Activated T-helper 9 cell treated with anti-CD3 and anti-CD28 coated beads, Interleukin-2, amount 50 U/mL, for 16 hours (primary cell): ENCODE results near the gene PPP1R14C.

Experiments
- DNase-seq: peaks from one replicate; pipeline ENCODE4 v3.0.0-alpha.2; 2020; ENCODE audit warnings: low read depth

The PPP1R14C gene

DNA sequence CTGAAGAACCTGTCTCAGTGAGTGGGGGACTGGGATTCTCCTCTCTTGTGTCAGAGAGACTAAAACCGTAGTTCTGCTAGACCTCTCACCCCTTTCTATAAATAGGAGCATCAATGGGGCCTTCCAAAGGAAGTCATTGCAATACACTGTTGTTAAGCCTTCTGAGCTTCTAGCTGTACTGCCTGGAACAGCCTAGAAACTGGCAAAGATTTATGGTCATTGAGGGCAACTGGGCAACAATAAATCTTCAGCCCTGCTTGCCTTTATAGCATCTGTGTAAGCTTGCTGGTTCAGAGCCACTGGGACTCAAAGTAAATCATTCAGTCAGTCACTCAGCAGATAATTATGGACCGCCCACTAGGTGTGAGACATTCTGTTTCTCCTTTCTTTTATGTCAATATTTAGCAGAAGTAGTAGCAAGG lies 53.2 kb downstream of the PPP1R14C start:
- no peak for DNase-seq

DNA sequence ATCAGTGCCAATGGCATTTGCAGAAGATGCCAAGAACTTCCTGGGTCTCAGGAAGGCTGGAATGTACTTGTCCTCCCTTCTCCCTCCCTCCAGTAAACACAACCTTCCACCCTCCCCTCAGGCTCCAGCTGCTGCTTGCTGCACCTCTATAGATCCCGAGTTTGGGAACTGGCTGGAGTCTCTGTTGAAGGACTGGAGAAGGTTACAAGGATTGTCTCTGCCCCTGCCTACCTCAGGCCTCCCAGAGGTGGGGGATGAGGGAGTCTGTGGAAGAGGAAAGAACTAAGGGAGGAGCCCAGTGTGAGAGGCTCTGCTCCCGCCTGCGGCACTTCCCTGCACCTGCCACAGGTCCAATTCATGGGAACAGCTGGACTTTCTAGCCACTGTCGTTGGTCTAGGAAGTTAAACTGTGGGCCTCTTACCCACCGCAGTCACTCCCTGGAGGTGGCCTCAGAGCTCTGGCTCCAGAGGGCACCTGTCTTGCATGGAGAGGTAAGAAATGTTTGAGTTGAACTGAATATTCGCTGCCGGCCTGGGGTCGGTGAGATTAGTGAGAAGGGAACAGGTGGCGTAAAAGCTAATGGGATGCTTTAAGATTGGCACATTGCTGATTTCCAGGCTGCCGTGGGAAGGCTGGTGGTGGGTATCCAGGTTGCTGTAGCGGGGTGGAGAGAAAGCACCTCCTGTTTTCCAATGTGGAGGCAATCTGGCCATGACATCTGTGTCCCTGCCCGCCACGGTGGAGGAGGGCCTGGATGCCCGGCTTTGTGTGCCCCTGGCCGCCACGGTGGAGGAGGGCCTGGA lies 54.3 kb downstream of the PPP1R14C start:
- no peak for DNase-seq

DNA sequence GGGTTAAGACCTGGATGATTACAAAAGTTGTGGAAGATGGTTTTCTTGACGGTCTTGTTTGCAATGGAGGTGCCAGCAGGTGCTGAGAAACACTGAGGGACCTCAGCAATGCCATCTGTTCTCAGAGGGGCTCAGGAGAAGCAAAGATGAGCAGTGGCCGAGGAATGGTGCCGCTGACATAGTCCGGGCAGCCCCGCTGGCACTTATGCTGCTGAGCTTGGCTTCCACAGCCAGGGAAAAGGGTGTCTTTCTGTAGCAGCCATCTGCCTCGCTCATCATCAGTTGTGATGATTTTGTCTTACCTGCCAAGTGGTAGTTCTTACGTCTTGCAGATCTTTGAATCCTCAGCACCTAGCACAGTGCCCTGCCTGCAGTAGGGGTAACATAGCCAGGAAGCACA lies 55.7 kb downstream of the PPP1R14C start:
- no peak for DNase-seq

DNA sequence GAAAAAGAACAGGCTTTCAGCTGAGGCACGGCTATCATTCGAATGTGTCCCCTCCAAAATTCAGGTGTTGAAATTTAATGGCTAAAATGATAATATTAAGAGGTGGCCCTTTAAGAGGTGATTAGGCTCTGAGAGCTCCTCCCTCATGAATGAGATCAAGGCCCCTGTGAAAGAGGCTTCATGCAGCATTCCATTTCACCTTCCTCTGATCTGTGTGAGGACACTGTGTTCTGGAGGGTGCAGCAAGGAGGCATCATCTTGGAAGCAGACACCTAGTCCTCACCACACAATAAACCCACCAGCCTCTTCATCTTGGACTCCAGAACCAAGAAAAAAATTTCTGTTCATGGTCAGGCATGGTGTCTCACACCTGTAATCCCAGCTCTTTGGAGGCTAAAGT lies 56.4 kb downstream of the PPP1R14C start:
- DNase-seq: no peak

DNA sequence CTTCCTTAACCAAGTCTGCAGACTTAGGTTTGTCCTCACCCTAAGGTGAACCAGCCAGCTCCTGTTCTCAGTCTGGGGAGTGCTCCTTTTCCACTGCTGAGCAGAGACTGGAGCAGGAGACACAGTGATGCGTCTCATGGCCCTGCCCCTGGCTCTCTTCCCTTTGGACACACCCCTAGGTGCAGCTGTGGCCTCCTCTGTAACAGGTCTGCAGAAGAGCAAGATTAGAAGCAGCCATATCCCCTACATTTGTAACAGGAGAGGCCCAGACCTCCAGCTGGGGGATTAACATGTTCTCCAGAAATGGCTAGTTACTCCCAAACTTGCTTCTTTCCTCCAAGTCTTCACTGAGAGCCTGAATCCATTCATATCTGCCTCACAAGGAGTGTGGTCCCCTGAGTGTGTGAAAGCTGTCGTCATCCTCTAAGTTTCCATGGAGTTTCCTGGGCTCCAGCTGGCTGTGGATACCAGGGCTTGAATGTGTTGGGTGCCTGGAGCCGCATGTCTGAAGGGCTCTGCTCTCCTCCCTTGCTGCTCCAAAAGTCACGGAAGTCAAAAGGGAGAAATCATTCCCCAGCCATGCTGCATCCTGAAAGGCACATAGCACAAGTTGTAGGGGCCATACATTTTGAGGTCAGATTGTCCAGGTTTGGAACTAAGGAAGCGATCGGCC lies 57.7 kb downstream of the PPP1R14C start:
- no peak for DNase-seq

DNA sequence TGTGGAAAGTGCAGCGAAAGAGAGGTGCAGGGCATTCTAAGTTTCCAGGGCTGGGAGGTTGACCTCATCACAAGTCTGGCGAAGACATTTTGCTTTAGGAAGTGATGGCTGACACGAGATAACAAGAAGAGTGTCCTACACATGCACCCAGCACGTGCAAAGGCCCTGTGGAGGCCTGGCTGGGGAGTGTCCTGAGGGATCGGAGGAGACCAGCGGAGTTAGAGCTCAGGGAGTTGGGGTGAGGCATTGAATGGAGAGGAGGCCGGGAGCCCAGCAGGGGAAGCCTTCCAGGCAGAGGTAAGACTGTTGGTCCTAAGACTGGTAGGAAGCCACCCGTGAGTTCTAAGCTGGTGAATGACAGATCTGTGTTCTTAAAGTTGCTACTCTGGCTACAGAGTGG lies 58.4 kb downstream of the PPP1R14C start:
- no peak for DNase-seq

DNA sequence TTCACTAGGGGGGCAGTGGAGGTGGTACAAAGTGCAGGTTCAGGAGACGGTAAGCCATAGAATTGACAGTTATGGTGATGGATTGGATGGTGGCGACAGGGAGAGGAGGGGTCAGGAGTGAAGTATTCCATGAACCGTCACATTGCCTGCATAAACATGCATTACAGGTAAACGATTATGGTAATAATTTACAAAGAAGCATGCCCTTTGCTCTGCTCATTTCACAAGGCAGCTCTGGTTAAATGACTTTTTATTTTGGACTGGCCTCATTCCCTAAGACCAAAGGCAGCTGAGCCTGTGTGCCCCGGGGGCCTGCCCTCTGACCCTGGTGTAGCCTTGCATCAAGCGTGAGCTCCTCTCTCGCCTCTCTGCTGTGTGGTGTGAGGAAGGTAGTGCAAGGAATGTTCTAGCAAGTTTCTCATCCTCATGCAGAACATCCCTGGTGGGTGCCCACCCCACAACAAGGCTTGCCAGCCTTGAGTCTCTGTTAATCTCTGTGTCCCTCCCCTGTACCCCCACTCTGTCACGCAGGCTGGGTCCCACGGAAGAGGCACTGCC lies 59.0 kb downstream of the PPP1R14C start:
- no peak for DNase-seq

DNA sequence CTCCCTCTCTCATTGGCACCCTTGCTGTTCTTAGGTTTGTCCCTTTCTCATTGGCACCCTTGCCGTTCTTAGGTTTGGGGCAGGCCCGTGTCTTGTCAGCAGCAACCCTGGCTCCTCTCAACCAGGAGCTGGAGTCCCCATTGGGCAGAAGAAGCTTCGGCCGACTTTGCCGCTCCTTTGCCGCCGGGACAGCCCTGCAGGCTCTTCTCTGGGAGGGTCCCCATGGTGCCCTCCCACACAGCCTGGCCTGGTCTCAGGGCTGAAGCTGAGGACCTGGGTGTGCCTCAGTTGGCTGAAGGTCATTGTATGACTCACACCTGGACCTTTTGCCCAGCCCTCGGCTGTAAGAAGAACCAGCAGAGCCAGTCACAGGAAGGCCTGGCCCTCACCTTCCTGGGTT lies 59.6 kb downstream of the PPP1R14C start:
- no peak for DNase-seq

DNA sequence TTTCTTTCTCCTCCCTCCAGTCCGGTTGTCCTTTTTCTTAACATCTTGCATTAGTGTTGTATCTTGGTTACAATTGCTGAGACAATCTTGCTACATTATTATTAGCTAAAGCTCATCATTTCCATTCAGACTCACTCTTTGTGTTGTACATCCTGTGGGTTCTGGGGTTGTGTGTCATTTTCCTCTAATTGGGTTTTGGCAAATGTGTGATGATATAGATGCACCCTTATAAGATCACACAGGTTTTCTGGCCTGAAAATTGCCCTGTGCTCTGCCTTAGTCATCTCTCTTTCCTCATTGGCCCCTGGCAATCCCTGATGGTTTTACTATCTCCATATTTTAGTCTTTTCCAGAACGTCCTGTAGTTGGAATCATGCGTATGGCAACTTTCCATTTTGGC lies 60.1 kb downstream of the PPP1R14C start:
- no peak for DNase-seq

DNA sequence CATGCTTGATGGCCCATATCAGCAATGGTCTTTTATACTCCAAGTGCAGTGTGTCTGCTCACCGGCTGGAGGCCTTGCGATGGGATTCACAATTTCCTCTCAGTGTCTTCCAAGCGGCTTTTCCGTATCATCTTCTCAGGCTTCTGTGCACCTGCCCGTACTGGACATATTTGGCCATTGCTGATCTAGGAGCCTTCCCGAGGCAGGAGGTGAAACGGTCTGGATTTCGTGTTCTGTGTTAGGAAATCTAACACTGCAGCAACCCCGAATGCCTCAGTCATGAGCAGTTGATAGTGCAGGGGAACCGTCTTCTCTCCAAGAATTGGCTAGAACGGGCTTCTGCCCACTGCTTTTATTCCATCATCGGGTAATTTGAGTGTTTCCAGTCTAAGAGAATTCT lies 60.5 kb downstream of the PPP1R14C start:
- no peak for DNase-seq

DNA sequence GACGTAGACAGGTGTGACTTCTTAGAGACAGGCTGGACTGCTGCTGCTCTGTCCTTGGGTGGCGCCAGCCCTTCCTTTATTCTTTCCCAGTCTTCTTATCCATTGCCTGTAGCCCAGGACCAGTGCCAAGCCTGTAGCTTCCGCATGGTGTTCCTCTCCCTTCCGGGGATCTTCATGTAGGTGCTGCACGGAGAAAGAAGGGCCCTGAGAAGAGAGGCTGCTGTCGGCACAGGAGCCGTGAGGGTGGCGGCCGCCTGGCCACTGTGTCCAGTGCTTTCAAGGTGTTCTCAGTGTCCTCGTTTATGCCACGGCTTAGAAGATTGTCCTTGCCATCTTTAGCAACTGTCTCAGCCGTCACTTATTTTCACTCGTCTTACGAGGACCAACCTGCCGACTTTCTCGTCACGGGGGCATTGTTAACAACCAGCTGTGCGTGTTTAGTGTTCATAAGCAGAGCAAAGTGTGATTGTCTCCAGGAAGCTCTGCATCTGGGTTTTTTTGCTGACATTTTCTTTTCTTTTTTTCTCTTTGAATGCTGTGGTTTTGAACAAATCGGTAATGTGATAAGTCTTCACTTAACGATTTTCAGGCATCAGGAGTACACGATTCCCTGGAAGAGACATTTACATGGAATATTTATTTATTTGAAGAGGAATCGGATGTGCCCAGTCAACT lies 61.2 kb downstream of the PPP1R14C start:
- DNase-seq: no peak

DNA sequence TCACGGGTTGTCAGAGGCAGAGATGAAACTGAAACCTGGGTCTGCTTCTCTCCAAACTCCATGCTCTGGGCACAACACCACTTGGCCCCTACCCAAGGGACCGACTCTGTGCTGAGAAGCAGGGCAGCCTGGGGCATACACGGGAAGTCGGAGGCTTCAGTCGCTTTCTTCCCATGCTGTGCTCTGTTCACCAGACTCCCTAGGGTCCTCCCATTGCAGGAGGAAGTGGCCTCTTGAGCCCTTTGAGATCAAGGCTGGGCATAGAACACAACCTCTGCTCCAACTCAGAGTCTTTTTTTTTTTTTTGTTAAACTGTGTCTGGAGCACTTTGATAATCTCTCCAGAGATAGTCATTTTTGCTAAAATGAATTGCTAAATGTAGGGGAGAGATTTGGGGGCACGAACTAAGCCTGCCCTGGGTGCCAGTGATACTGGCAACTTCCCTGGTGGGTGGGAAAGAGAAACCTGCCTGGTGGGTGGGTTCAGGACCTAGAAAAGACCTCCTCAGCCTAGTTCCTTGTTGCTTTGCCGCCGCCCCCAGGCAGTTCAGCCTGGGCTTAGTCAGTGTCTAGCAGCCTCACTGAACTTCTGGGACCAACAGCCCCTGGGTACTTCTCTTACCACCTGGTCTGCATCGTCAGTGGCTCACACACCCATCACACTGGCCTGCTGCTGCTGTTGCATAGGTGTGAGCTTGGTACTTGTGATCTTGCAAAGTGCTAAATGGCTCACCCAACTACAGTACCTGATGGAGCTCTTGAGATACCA lies 62.0 kb downstream of the PPP1R14C start:
- no peak for DNase-seq

DNA sequence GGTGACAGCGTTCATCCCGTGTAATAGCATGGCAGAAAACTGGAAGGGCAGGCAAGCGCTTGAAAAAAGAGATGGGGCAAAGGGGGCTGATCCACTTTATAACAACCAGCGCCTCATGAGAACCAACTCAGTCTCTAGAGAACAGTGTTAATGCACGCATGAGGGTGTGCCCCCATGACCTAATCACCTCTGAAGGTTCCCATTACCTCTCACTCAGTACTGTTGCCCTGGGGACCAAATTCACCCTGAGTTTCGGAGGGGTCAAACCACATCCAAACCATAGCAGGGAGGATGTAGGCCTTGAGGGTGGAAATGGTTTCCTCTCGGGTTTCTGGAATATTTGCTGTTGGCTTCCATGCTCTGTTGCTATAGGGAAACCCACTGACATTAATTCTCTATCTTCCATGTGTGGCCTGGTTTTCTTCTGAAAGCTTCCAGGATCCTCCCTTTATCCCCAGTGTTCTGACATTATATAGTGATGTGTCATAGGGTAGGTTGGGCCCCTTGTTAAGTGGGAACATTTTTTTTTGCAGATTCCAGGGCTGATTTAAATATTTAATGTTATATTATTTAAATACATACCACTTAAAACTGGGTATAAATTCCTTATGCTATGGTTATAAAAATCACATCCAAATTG lies 65.2 kb downstream of the PPP1R14C start:
- DNase-seq: no peak

DNA sequence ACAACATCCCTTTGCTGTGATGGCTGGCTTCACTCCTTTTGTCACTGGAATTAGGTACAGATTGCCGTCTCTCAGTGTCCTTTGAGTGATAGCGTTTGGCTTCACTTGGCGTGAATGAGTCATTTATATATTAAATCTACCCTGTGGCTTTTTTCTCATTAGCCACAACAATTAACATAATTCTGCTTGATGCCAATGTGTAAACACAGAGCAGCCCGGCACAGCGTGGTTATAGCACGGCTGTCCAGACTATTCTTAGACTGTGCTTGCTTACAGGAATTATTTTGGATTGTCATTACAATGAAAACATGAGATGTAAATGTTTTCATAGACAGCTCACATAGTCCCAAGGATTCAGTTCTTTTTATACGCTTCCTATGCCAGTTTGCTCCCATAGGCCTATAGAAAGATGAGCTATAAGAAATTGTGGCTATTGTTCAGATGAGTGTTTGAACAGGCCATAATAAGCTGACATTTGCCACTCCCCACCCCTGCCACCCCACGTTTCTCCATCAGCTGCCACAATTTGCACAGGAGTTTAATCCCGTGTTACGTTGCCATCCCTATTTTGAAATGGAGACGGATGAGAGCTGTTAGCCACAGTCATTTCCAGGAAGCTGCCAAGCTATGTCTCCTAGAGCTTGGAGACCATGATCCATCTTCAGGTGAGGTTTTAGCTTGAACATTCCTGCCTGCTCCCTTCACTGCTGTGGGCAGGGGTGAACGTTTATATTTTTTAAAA lies 65.9 kb downstream of the PPP1R14C start:
- no peak for DNase-seq

DNA sequence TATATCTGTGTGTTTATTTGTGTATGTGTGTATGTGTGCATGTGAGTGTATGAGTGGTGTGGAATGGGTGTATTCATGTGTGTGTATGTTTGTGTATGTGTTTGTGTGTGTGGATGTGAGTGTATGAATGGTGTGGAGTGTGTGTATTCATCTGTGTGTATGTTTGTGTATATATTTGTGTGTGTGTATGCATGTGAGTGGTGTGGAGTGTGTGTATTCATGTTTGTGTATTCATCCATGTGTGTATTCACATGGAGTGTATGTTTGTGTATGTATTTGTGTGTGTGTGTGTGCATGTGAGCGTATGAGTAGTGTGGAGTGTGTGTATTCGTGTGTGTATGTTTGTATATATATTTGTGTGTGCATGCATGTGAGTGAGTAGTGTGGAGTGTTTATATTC lies 66.6 kb downstream of the PPP1R14C start:
- no peak for DNase-seq

DNA sequence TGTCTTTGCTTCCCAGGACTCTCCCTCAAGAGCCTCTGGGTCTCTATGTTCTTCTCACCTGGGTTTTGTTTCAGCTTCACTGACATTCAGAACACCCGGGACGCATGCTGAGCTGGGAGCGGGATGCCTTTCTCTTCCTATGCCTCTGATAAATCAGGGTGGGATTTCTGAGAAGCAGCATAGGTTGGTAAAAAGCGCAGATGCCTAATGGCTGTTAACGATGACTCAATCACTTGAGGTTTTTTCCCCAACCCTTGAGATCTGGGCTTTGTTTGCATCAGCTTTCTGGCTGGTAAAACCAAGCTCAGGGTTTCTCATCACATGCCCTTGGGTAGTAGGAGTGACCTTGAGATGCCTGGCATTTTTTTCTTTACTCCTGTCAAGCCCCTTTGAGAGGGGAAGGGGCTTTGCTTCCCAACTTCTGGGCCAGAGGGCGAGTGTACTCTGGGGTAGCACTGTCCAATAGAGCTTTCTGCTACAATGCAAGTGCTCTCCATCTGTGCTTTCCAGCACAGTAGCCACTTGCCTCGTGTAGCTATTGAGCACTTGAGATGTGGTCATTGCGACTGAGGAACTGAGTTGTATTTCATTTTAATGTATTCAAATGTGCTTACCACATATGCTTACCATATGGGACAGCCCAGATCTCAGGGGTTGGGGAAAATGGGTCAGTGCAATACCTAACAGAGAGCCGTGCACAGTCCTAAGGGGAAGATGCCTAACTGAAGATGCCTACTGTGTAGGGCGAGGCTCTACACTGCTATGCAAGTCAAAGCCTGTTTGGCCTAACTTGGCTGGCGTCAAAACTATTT lies 69.1 kb downstream of the PPP1R14C start:
- DNase-seq: no peak

DNA sequence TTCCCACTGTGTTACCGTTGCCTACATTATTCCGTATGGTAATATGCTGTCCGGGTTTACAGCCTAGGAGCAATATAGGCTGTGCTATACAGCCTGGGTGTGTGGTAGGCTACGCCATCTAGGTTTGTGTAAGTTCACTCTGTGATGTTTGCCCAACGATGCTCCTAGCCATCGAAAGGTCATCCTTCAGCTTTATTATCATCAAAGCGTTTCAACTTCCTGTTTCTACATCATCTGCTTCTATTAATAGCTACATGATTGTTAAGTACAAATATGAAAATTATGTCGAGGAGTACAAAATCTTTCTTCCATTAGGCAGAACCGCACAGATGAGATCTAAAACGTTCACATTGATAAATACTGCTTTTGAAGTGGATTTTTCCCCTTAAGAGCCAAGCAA lies 69.9 kb downstream of the PPP1R14C start:
- DNase-seq: no peak

DNA sequence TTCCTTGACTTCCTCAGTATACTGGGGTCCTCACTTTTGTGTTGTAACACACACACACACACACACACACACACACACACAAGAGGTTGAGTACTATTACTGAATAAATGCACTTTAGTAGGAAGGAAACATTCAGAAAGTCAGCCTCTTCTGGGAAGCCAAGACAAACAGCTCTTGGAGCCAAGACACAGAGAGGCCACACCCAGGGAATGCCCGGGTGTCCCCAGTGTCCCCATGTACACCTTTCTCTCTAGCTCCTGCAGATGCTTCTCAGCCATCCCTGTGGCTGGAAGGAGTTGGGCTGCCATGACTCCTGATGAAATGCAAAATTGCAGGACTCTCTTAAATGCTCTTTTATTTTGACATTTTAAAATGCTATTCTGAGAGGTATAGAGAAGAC lies 70.5 kb downstream of the PPP1R14C start:
- DNase-seq: no peak

DNA sequence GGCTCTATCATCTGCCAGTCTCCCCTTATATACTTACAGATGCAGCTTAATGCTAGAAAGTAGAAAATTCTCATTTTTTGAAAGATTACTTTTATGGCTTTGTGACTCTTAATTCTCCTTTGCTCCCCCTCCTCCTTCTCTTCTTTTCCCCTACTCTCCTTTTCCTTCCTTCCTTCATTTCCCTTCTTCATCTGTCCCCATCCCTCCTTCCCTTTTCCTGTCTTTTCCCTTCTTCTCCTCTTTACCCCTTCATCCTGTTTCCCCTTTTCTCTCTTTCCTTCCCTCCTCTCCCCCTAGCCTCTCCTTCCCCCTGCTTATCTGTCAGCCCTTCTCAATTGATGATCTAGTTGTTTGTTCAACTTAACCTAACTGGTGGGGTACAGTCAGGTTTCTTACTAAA lies 71.5 kb downstream of the PPP1R14C start:
- no peak for DNase-seq
